ENCODE measurements around the gene CFAP57.

Gene CFAP57

GRCh38 chr1:43253173-43253572, 81.0 kb downstream of the CFAP57 start:
- Histone ChIP-seq H3K36me3 (ENCODE audit: insufficient read depth) (no peaks in the 10 kb centered on the region), H3K27ac (no peak overlapping the region), H3K79me2 (ENCODE audit: insufficient read depth, low read depth) (no peaks in the 10 kb centered on the region), H3K9ac (no peak overlapping the region), H3K4me1 (ENCODE audit: low read depth, poor library complexity, severe bottlenecking) (no peaks in the 10 kb centered on the region), H3K27me3 (ENCODE audit: insufficient read depth, low read depth) (no peaks in the 10 kb centered on the region), H2AFZ (ENCODE audit: low read depth) (no peak overlapping the region), H3K4me2 (no peak overlapping the region), H4K20me1 (ENCODE audit: insufficient read depth) (no peaks in the 10 kb centered on the region), H3K4me3 (IDR thresholded peaks at IDR 0.05; ENCODE audit: insufficient read depth, low read depth, low read length) (no peak overlapping the region)
- TF ChIP-seq CTCF (conservative IDR thresholded peaks at IDR 0.05; ENCODE audit: low read depth, low read length), result no peak

GRCh38 chr1:43253876-43254275, 81.7 kb downstream of the CFAP57 start:
- Histone ChIP-seq H3K4me3 (IDR thresholded peaks at IDR 0.05; ENCODE audit: insufficient read depth, low read depth, low read length) (no peak overlapping the region), H3K36me3 (ENCODE audit: insufficient read depth) (no peaks in the 10 kb centered on the region), H3K4me2 (no peak overlapping the region), H3K4me1 (ENCODE audit: low read depth, poor library complexity, severe bottlenecking) (no peaks in the 10 kb centered on the region), H3K79me2 (ENCODE audit: insufficient read depth, low read depth) (no peaks in the 10 kb centered on the region), H3K27ac (no peak overlapping the region), H3K9ac (no peak overlapping the region), H2AFZ (ENCODE audit: low read depth) (no peak overlapping the region), H3K27me3 (ENCODE audit: insufficient read depth, low read depth) (no peaks in the 10 kb centered on the region), H4K20me1 (ENCODE audit: insufficient read depth) (no peaks in the 10 kb centered on the region)
- no peak for TF ChIP-seq CTCF (conservative IDR thresholded peaks at IDR 0.05; ENCODE audit: low read depth, low read length)

- Histone ChIP-seq H3K27me3 (ENCODE audit: insufficient read depth, low read depth) (no peaks in the 10 kb centered on the region), H4K20me1 (ENCODE audit: insufficient read depth) (no peaks in the 10 kb centered on the region), H3K4me1 (ENCODE audit: low read depth, poor library complexity, severe bottlenecking) (no peaks in the 10 kb centered on the region), H3K4me3 (IDR thresholded peaks at IDR 0.05; ENCODE audit: insufficient read depth, low read depth, low read length) (no peak overlapping the region), H3K9ac (no peak overlapping the region), H2AFZ (ENCODE audit: low read depth) (no peak overlapping the region), H3K27ac (no peak overlapping the region), H3K36me3 (ENCODE audit: insufficient read depth) (no peaks in the 10 kb centered on the region), H3K4me2 (no peak overlapping the region), H3K79me2 (ENCODE audit: insufficient read depth, low read depth) (no peaks in the 10 kb centered on the region)
- TF ChIP-seq CTCF (conservative IDR thresholded peaks at IDR 0.05; ENCODE audit: low read depth, low read length), result no peak
Observed at GRCh38 chr1:43255438-43256210, 83.5 kb downstream of the CFAP57 start.

GRCh38 chr1:43256675-43257570, 84.8 kb downstream of the CFAP57 start:
- Histone ChIP-seq H4K20me1 (ENCODE audit: insufficient read depth) (no peaks in the 10 kb centered on the region), H2AFZ (ENCODE audit: low read depth) (no peak overlapping the region), H3K9ac (no peak overlapping the region), H3K4me3 (IDR thresholded peaks at IDR 0.05; ENCODE audit: insufficient read depth, low read depth, low read length) (no peak overlapping the region), H3K27me3 (ENCODE audit: insufficient read depth, low read depth) (no peaks in the 10 kb centered on the region), H3K4me1 (ENCODE audit: low read depth, poor library complexity, severe bottlenecking) (no peaks in the 10 kb centered on the region), H3K4me2 (no peak overlapping the region), H3K36me3 (ENCODE audit: insufficient read depth) (no peaks in the 10 kb centered on the region), H3K27ac (no peak overlapping the region), H3K79me2 (ENCODE audit: insufficient read depth, low read depth) (no peaks in the 10 kb centered on the region)
- TF ChIP-seq CTCF (conservative IDR thresholded peaks at IDR 0.05; ENCODE audit: low read depth, low read length), result no peak
